Measurements from ENCODE around the gene TJP1. TPM values are rescaled to one million over a fixed set of nuclear protein-coding genes. Genes with fewer than 3 reads are reported as not detected.

The TJP1 gene
- total RNA-seq, 1 experiment from 2014 or later: 140 TPM

GRCh38 chr15:29863438-29863837 is 41.2 kb upstream of the TJP1 start:
- DNase-seq: no peak
- no peak overlapping the region for H2BK120ac ChIP-seq (ENCODE audit: low read depth, low read length, poor library complexity, severe bottlenecking)
- no peak overlapping the region for H2AFZ ChIP-seq (ENCODE audit: low read length)
- H3K23me2 ChIP-seq (ENCODE audit: insufficient read length, low read depth, low read length, poor library complexity, severe bottlenecking): no peaks in the 10 kb centered on the region
- Mint-ChIP-seq H3K9me3 (no peaks in the 10 kb centered on the region), H3K36me3 (ENCODE audit: insufficient read depth in 1 of 3, low read depth in 3 of 3) (no peaks in the 10 kb centered on the region), H3K27ac (peak overlapping the region in 1 of 3 experiments; percentile 67; a peak in 1 of 7 replicates), H3K4me3 (no peak overlapping the region), H3K27me3 (ENCODE audit: low read depth) (no peaks in the 10 kb centered on the region), H3K4me1 (peaks cover 10% of the 10 kb centered on the region in 2 experiments)
- H3K27me3 ChIP-seq (ENCODE audit: insufficient read depth, low read length): no peaks in the 10 kb centered on the region
- H4K91ac ChIP-seq (ENCODE audit: insufficient read length, low read depth, low read length): no peak overlapping the region
- H2BK5ac ChIP-seq (ENCODE audit: insufficient read length, low read length): no peak overlapping the region
- no peak overlapping the region for H4K5ac ChIP-seq (ENCODE audit: insufficient read length, low read depth, low read length)
- H3K27ac ChIP-seq (ENCODE audit: insufficient read length, low read depth, low read length): no peak overlapping the region
- H3K18ac ChIP-seq (ENCODE audit: insufficient read length, low read depth, low read length): no peak overlapping the region
- H3K9me3 ChIP-seq (ENCODE audit: control insufficient read depth, low read depth, low read length): no peaks in the 10 kb centered on the region
- no peak overlapping the region for H3K14ac ChIP-seq (ENCODE audit: insufficient read depth, low read length)
- H2BK20ac ChIP-seq (ENCODE audit: low read depth, low read length, poor library complexity, severe bottlenecking): no peak overlapping the region
- no peak overlapping the region for H3K23ac ChIP-seq (ENCODE audit: insufficient read length, low read depth, low read length)
- no peak overlapping the region for H3K4ac ChIP-seq (ENCODE audit: low read depth, low read length)
- no peak overlapping the region for H2BK15ac ChIP-seq (ENCODE audit: low read depth, low read length)
- H4K8ac ChIP-seq (replicated peaks; ENCODE audit: insufficient read length, low read depth, low read length): no peak overlapping the region
- no peak for TF ChIP-seq CTCF (conservative IDR thresholded peaks at IDR 0.05)
- H2AK5ac ChIP-seq (ENCODE audit: insufficient read length, low read length): no peak overlapping the region
- H4K20me1 ChIP-seq (ENCODE audit: control insufficient read depth, insufficient read depth, insufficient read length): no peaks in the 10 kb centered on the region
- WGBS (ENCODE audit: extremely low coverage, insufficient read length, low lambda C conversion rate): no CpG with 5 or more reads among the region's 4 CpGs
- H3K9ac ChIP-seq (ENCODE audit: extremely low read depth, insufficient read length, low read length): no peak overlapping the region
- no peak overlapping the region for H2BK12ac ChIP-seq (ENCODE audit: insufficient read length, low read depth, low read length)
- H3K4me1 ChIP-seq (ENCODE audit: insufficient read depth, low read length): peaks cover 3% of the 10 kb centered on the region; the same call in 1 of the 2 replicates
- no peaks in the 10 kb centered on the region for H3K79me2 ChIP-seq (ENCODE audit: insufficient read depth, low read length)
- no peak overlapping the region for H3T11ph ChIP-seq (ENCODE audit: low read length)
- H3K56ac ChIP-seq (ENCODE audit: insufficient read length, low read depth, low read length): no peak overlapping the region
- H3K4me2 ChIP-seq (ENCODE audit: insufficient read depth, insufficient read length, low read length): no peak overlapping the region
- H3K79me1 ChIP-seq (ENCODE audit: insufficient read depth, low read depth, low read length, poor library complexity, severe bottlenecking): no peaks in the 10 kb centered on the region
